Motor neuron (in vitro differentiated cells): ENCODE measurements around the gene SMIM22. TPM values are rescaled to one million over a fixed set of nuclear protein-coding genes. Genes with fewer than 3 reads are reported as not detected.

Experiments
- ATAC-seq, 8 experiments: fragments of 200-7000 bp; cut with Tn5 transposase; replicated peaks in 6 of 8; 2 replicates each; pipeline ENCODE4 v1.8.0; 2021; ENCODE audit warnings: mild to moderate bottlenecking in 8 of 8, moderate library complexity in 8 of 8
- H3K27ac ChIP-seq, 2 donors: fragments of 250-450 bp; sonication (Bioruptor Pico); 2 replicates each; pipeline ENCODE4 v1.9.0; 2021; ENCODE audit warnings: antibody characterized with exemption in 2 of 2, mild to moderate bottlenecking in 2 of 2, moderate library complexity in 1 of 2
- H3K4me1 ChIP-seq, 2 donors: fragments of 250-450 bp; sonication (Bioruptor Pico); replicated peaks in 1 of 2; 2 replicates each; pipeline ENCODE4 v1.6.1; 2021; ENCODE audit warnings: antibody characterized with exemption in 2 of 2, mild to moderate bottlenecking in 2 of 2, moderate library complexity in 1 of 2
- H3K4me3 ChIP-seq, 5 donors: fragments of 250-450 bp; sonication (Bioruptor Pico); 2 replicates each; pipeline ENCODE4 v1.9.0; 2021; ENCODE audit warnings: antibody characterized with exemption in 5 of 5, mild to moderate bottlenecking in 5 of 5, moderate library complexity in 4 of 5
- WGBS, 10 experiments: fragments of 450-650 bp; shearing (Covaris generic); methylation state at CpG; one replicate each; pipeline ENCODE4 v1.0.0; 2022; 5-methylcytosine and 5-hydroxymethylcytosine counted together
- in situ Hi-C, 9 experiments: fragments of 400-800 bp; cut with MboI; loops; one replicate each; pipeline ENCODE4 v1.15.0; 2021; ENCODE audit warnings: low sequenced_read_pairs in 9 of 9, low pct_unique_long_range_greater_than_20kb in 2 of 9; ENCODE audit not compliant: unreplicated experiment in 9 of 9
- total RNA-seq, 8 experiments: library from RNA; unstranded; fragments of 300-600 nt; gene quantifications; 2 replicates each; pipeline versions ENCODE4 v1.2.3 to v1.2.4, GENCODE V29; 2022

SMIM22 gene, protein sequence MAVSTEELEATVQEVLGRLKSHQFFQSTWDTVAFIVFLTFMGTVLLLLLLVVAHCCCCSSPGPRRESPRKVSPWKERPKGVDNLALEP
- total RNA-seq: 1 to 10 TPM in 3 of 8 experiments, under 1 TPM in 4, not detected in 1; 0.71 to 2.1 (median 0.98) TPM

DNA sequence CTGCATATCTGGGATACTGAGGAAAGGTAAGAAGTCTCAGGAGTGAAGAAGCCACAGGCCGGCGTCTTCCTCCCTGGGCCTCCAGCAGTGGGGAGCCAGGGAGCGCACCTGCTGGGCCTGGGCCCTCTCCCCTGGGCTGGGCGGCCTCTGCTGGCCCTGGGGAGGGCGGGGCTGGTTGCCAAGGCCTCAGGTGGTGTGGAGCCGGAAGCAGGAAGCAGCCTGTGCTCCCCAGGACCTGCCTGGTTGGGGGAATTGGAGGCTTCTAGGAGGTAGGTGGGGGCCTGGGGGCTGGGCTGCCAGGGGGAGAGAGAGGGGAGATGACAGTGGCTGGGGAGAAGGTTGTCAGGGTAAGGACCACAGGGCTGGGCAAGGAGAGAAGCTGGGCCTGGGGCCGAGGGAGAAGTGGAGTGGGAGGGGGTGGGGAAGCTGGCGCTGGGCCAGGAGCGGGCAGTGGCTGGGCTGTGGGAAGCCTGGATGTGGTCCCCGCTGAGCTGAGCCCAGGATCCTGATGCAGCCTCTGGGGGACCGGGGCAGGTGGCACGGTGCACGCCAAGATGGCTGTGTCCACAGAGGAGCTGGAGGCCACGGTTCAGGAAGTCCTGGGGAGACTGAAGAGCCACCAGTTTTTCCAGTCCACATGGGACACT is at the start of gene SMIM22:
Gene SMIM22 (plus strand): TSS at position 189 of the 647 bp plus-strand sequence. CDS start 366 bp downstream, at position 555.
- peak in 6 of 8 experiments; percentile 15 to 47 (median 27) for ATAC-seq
- WGBS, 10 experiments: no CpG with 5 or more reads among the region's 14 CpGs
- H3K4me3 ChIP-seq: no peak within 1 kb of the TSS
- no peak within 1 kb of the TSS for H3K27ac ChIP-seq
- no peaks in the 10 kb centered on the region for H3K4me1 ChIP-seq
- in situ Hi-C loops: no loop called here

- H3K27ac ChIP-seq: no peak overlapping the region
- in situ Hi-C loops: no loop called here
- no peak for ATAC-seq
- 49 to 100% (median 78%) methylated on average over 1 to 6 of the region's 8 CpGs; no CpG with 5 or more reads in 6 of the 10 experiments for WGBS, 10 experiments
- no peaks in the 10 kb centered on the region for H3K4me1 ChIP-seq
- H3K4me3 ChIP-seq: no peak overlapping the region
Observed at GRCh38 chr16:4746215-4746614, 49.0 kb upstream of the SMIM22 start.

GRCh38 chr16:4746991-4747574 is 48.1 kb upstream of the SMIM22 start:
- no peak overlapping the region for H3K27ac ChIP-seq
- ATAC-seq: peak; percentile 26 to 85 (median 69)
- no peak overlapping the region for H3K4me3 ChIP-seq
- H3K4me1 ChIP-seq: no peaks in the 10 kb centered on the region
- in situ Hi-C loops: no loop called here
- WGBS, 10 experiments: 51 to 100% methylated on average over 1 to 3 of the region's 15 CpGs; no CpG with 5 or more reads in 8 of the 10 experiments

GRCh38 chr16:4747906-4748681 is 47.1 kb upstream of the SMIM22 start:
- 59 to 94% (median 81%) methylated on average over 1 to 10 of the region's 14 CpGs for WGBS, 10 experiments
- Histone ChIP-seq H3K27ac (no peak overlapping the region), H3K4me3 (no peak overlapping the region), H3K4me1 (no peaks in the 10 kb centered on the region)
- in situ Hi-C loops: no loop called here
- no peak for ATAC-seq

DNA sequence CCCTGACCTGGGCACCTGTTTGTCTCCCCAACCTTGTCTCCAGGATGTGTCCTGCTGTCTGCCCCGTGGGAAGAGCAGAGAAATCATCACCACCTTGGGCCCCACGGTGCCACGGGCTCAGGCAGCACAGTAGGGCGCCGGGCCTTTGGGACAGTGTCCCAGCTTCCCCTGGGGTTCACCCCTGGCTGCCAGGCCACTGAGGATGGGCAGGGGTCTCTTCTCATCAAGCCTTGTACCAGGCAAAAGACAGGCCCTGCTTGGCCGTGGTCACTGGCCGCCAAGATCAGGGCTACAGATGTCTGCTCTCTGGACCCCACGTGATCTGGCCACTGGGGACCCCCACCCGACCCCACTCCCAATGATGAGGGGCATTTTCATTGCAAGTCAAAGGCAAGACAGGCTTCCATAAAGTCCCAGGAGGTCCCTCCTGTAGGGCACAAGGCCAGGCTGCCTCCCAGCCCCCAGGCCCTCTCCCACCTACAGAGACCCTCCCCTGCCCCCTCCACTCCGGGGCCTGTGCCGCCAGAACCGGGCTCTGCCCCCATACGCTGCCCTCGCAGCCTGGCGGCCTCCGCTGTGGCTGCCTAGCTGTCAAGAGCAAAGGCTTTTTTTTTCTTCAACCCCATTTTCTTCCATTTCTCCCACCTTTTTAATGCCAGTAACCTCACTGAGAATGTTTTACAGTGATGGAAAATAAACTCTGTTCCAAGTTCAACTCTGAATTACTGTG is 46.3 kb upstream of the SMIM22 start:
- WGBS, 10 experiments: 76 to 100% (median 93%) methylated on average over 2 to 5 of the region's 16 CpGs; no CpG with 5 or more reads in 7 of the 10 experiments
- Histone ChIP-seq H3K4me3 (no peak overlapping the region), H3K27ac (no peak overlapping the region), H3K4me1 (no peaks in the 10 kb centered on the region)
- no peak for ATAC-seq
- in situ Hi-C loops: no loop called here

DNA sequence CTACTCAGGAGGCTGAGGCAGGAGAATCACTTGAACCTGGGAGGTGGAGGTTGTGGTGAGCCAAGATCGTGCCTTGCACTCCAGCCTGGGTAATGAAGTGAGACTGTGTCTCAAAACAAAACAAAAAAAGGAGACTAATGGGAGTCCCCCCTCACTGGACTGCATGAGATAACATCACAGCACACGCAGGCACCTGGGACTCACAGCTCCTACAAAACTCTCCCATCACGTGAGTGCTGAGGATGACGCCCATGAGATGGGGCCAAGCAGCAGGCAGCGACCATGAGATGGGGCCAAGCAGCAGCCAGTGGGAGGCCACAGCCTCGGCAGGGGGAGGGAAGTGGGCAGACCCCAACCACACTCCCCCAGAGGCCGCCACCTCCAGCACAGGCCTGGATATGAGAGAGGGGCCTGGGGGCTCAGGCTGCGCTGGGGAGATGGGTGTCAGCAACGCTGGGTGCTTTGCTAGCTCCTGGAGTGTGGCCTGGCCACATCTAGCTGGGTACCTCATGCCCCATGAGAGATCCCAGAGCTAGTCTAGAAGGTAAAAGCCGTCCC is 45.4 kb upstream of the SMIM22 start:
- Histone ChIP-seq H3K4me1 (no peaks in the 10 kb centered on the region), H3K27ac (no peak overlapping the region), H3K4me3 (no peak overlapping the region)
- WGBS, 10 experiments: 40 to 100% (median 93%) methylated on average over 1 to 3 of the region's 10 CpGs; no CpG with 5 or more reads in 5 of the 10 experiments
- ATAC-seq: no peak
- in situ Hi-C loops: no loop called here

DNA sequence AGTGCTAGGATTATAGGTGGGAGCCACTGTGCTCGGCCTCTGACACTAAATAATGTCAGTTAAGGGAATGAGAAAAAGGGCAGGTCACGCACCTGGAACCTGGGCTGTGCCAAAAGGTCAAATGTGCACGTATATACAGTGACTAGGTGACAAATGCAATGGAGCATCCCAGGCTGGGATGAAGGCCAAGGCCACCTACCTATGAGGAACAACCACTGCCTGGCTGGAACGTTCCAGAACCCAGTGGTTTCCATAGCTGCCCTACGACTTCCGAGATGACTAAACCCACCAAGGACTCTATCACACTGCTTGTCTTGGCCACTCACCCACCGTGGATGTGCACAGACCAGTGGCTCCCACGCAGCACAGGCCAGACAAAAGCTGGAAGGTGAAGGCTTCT is 44.3 kb upstream of the SMIM22 start:
- no peak for ATAC-seq
- in situ Hi-C loops: no loop called here
- 60 to 100% (median 92%) methylated on average over 1 to 8 of the region's 8 CpGs; no CpG with 5 or more reads in 3 of the 10 experiments for WGBS, 10 experiments
- H3K4me3 ChIP-seq: no peak overlapping the region
- H3K4me1 ChIP-seq: no peaks in the 10 kb centered on the region
- no peak overlapping the region for H3K27ac ChIP-seq

- Histone ChIP-seq H3K4me1 (no peaks in the 10 kb centered on the region), H3K27ac (no peak overlapping the region), H3K4me3 (no peak overlapping the region)
- in situ Hi-C loops: no loop called here
- ATAC-seq: peak in 2 of 8 experiments; percentile 18
- 92 to 100% (median 97%) methylated on average over 1 to 7 of the region's 44 CpGs; no CpG with 5 or more reads in 6 of the 10 experiments for WGBS, 10 experiments
Observed at GRCh38 chr16:4752351-4753100, 42.6 kb upstream of the SMIM22 start.

DNA sequence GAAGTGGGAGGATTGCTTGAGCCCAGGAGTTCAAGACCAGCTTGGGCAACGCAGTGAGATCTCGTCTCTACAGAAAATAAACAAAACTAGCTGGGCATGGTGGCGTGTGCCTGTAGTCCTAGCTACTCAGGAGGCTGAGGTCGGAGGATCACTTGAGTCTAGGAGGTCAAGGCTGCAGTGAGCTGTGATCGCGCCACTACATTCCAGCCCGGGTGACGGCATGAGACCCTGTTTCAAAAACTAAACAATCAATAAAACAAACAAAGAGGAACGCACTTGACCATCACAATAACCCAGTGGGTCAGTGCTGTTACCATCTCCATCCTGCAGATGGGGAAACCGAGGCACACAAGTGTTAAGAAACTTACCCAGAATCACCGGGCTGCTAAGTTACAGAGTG is 41.9 kb upstream of the SMIM22 start:
- WGBS, 10 experiments: 79 to 100% (median 90%) methylated on average over 1 to 10 of the region's 11 CpGs; no CpG with 5 or more reads in 2 of the 10 experiments
- no peaks in the 10 kb centered on the region for H3K4me1 ChIP-seq
- no peak for ATAC-seq
- in situ Hi-C loops: no loop called here
- H3K4me3 ChIP-seq: no peak overlapping the region
- H3K27ac ChIP-seq: no peak overlapping the region

GRCh38 chr16:4754865-4755264 is 40.3 kb upstream of the SMIM22 start:
- in situ Hi-C loops: no loop called here
- no peak overlapping the region for H3K27ac ChIP-seq
- no peak overlapping the region for H3K4me3 ChIP-seq
- 100% methylated on average over 1 to 3 of the region's 4 CpGs; no CpG with 5 or more reads in 5 of the 10 experiments for WGBS, 10 experiments
- ATAC-seq: no peak
- no peaks in the 10 kb centered on the region for H3K4me1 ChIP-seq

DNA sequence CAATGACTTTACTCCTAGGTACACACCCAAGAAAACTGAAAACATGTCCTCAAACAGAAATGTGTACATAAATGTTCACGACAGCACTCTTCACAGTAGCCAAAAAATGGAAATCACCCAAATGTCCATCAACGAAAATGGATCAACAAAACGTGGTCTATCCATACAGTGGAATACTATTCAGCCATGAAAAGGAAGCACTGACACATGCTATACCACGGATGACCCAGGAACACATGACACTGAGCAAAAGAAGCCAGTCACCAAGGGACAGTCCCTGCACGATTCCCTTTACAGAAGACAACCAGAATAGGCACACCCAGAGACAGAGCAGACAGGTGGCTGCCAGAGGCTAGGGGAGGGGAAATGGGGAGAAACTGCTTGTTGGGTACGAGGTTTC is 39.5 kb upstream of the SMIM22 start:
- Histone ChIP-seq H3K4me1 (no peaks in the 10 kb centered on the region), H3K4me3 (no peak overlapping the region), H3K27ac (no peak overlapping the region)
- in situ Hi-C loops: no loop called here
- ATAC-seq: no peak
- 83 to 100% (median 93%) methylated on average over 1 to 6 of the region's 6 CpGs; no CpG with 5 or more reads in 1 of the 10 experiments for WGBS, 10 experiments
